Measurements from ENCODE around the gene PCNX2. TPM values are rescaled to one million over a fixed set of nuclear protein-coding genes. Genes with fewer than 3 reads are reported as not detected.

PCNX2 gene
- polyA plus RNA-seq, 4 donors, result 10.3 to 13.1 (median 12.5) TPM

DNA sequence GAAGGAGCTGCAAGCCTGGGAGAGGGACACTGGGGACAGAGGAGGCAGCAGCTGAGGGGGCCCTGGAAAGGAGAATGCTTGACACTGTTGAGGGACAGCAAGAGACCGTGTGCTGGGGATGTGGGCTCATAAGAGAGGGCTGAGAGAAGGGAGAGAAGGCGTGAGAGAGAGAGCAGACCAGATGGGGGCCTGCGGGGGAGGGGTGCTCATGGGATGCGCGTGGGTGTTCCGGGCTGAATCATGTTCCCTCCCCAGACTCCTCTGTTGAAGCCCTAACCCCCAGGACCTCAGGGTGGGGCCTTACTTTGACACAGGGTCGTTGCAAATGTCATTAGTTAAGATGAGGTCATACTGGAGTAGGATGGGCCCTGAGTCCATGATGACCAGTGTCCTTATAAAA lies 304.3 kb downstream of the PCNX2 start:
- DNase-seq (ENCODE audit: low read depth in 4 of 4, low spot score in 3 of 4), result no peak

DNA sequence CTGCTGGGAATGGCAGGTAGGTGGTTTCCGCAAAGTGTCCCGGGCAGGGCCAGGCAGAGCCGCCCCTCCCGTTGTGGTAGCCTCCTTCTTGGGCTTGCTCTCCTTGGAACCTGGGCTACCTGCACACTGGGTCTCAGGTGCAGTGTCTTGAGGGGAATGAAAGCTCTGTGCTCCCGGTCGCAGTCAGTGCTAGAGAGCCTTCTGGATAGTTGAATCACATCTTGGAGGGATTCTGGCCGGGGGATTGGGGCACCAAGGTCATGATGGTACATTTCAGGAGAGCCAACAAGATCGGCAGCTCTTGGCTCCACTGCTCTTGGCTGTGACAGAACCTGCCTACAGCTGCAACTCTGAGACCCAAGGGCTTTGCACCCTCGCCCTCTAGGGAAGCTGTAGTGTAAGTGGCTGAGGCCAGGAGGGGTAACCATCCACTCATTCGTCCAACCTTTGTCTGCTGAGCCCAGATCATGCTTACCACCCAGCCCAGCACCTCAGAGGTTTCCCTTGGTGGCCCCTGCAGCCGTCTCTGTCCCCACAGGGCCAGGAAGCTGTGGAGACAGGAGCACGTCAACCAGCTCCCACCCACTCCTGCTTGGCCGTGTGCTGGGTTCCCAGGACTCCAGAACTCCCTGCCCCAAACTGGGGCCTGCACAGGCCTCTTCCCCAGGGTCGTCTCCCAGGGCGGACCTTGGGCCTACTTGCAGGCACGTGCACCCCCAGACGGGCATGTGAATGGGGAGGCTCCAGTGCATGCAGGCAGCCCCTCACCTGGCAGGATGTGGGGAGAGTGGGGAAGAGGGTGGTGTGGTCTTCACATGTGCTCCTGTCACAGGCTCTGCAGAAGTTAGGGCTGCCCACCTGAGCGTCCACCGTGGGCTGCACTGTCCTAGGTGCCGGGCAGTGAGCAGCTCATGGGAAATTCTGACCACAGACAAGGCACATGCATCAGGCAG lies 305.1 kb downstream of the PCNX2 start:
- DNase-seq (ENCODE audit: low read depth in 4 of 4, low spot score in 3 of 4), result no peak

DNA sequence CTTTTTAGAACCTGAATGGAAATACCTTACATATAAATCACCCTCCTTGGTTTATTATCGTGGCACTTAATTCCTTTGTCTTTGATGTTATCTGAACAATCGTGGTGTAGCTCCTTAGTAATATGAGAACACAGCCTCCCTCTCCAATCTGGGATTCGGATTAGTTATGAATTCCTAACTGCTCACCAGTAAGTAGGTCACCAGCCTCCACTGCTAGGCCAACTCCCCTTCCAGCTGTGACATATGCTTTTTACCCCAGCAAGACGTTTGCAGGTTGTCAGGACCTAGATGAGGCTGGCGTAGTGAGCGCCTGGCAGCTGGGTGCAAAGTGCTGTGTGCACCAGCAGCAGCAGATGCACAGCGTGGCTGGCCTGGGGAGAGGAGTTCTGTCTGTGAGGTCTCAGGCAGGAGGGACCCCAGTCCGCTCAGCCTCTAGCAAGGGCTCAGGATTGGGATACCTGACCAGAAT lies 306.9 kb downstream of the PCNX2 start:
- no peak for DNase-seq (ENCODE audit: low read depth in 4 of 4, low spot score in 3 of 4)

DNA sequence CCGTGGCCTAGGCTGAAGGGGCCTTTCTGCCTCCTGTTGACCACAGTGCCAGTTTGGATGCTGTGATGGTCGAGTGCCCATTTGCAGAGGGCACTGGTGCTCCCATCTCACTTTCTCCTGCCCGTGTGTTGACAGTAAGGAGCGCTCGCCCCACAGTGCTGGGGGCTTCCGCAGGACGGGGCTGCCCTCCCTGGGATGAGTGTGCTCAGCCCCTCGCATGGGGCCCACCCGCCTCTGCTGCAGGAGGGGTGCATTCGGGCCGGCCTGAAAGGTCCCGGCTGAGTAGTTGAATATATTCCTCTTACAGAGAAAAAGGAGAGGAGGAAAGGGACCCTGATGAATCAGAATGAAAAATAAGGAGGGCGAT lies 307.8 kb downstream of the PCNX2 start:
- no peak for DNase-seq (ENCODE audit: low read depth in 4 of 4, low spot score in 3 of 4)

DNA sequence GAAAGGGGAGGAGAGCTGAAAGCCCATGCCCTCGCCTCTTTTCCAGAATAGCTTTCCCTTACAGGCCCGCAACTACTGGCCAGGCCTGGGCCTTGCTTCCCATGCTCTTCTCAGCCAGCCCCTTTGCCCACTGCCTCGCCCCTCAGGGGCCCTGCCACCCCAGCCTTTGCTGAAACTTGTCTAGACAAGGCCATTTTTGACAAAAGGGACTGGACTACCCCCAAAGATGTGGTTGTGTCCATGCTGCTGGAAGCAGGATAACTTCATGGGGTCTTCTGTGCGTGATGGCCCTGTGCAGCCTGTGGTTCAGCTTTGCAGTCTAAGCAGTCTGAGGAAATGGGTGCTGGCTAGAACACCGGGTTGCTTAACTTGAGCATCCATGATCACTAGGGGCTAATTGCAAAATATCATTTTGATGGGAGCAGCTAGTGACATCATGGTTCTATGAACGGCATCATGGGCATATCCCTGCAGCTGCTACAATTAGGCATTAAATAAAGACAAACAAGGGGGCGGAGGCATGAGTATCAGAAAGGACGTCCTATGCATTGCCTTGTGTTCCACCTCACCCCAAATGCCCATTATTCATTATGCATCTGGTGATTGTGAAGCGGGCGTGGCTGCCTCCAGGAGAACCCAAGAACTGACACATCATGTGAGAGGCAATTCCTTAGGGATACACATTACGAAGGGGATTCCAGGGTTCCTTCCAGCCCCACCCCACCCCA lies 308.3 kb downstream of the PCNX2 start:
- DNase-seq (ENCODE audit: low read depth in 4 of 4, low spot score in 3 of 4), result no peak

DNA sequence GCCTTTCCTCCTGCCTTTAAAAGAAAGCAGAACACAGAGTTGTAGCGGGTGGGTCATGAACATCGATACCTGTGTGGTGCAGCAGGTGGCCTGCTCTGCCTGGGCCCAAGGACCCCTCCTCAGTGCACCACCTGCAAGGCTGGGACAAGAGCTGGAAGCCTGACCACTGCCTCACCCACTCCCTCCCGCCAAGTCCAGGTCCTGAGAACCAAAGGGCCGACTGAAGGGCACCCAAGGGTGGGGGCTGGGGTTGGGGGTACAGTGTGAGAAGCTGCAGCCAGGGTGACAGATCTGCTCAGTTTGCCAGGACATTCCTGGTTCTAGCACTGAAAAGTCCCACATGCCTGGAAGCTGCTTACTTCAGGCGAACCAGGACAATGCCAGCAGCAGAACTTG lies 309.0 kb downstream of the PCNX2 start:
- DNase-seq (ENCODE audit: low read depth in 4 of 4, low spot score in 3 of 4), result no peak

DNA sequence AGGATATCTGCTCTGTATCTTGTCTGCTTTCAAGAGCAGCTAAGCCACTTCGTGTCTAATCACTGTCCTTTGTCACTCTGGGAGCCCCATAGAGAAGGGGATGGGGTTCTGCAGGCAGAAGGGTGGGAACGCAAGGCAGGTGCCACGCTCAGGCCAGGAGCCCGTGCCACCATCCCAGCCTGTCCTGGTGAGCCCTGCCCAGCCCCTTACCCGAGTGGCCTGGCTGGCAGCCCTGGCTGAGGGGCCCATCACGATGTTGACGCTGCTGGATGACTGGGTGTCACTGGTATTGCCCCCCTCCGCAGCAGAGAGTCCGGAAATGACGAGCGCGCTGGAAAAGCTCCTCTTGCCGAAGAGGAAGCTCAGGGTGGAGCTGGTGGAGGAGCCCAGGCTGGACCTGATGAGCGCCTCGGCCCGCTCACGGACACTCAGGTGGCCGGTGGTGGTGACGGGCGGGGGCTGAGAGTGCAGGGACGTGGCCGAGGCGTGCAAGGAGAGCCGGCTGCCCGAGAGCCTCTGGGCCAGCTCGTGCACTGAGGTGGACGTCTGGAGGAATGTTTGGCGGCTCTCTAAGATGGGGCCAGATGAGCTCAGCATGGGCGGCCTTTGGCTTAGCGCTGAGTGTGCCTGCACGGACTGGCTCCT lies 309.5 kb downstream of the PCNX2 start:
- no peak for DNase-seq (ENCODE audit: low read depth in 4 of 4, low spot score in 3 of 4)

DNA sequence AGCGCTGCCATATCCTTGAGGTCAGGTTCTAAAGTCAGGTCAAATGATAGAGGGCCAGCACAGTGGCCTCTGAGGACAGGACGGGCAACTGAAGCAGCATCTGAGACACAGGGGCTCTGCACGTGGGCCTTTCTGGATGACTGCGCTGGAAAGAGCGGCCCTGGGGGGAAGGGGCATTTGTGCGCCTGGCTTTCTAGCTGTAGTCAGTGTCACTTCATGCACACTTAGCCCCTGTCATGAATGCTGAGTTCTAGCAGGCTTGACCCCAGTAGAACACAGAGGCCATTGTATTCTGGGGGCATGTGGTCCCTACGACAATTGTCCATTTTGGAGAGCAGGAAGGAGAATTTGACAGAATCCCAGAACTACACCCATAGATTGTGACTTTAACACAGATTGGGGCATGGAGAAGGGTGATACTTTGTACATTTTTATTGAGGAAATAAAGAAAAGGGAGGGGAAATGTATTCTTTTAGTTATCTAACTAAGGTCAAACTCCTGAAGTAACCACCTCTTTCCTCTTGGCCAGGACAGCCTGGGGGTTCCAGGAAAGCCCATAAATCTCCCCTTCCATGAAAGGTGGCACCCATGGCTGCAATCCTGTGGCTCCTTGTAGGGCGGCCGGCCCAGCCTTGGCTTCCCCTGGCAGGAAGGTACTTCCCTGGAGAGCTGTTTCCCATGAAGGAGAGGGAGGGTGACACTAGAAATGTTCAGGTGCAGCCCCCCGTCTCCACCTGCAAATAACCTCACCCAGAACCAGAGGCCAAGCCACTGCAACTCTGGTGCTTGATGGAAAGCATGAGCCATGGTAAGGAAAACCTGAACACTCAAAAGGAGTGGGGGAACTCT lies 310.7 kb downstream of the PCNX2 start:
- no peak for DNase-seq (ENCODE audit: low read depth in 4 of 4, low spot score in 3 of 4)

DNA sequence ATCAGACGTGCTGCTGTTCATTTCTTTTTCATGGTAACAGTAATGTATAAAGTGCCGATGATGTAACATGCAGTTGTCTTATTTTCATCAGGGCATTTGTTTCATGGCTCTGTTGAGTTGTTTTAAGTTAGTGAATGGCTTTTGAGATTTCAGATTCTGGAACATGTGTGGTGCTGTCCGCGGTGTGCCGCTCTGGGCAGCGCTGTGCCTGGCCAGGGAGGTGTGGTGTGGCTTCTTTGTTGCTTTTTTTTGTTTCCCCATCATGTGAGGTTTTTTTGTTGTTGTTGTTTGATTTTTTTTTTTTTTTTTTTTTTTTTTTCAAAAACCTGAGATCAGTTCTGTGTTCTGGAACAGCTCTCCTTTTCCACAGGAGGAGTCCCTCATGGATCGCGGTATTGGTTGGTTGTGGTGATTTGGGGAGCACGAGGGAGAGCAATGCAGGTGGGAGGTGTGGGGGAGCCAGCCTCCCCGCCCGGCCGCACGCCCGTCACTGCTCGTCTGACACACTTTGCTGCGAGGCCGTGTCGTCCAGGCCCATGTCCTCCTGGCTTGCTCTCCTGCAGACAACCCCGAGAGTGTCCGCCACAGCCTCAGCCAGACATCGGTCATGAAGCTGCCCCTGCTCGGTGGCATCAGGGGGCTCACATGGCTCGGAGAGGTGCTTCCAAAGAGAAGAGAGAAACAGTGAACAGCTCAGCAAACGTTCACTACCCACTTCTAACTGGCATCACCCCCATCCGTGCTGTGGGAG lies 311.5 kb downstream of the PCNX2 start:
- DNase-seq (ENCODE audit: low read depth in 4 of 4, low spot score in 3 of 4), result no peak

DNA sequence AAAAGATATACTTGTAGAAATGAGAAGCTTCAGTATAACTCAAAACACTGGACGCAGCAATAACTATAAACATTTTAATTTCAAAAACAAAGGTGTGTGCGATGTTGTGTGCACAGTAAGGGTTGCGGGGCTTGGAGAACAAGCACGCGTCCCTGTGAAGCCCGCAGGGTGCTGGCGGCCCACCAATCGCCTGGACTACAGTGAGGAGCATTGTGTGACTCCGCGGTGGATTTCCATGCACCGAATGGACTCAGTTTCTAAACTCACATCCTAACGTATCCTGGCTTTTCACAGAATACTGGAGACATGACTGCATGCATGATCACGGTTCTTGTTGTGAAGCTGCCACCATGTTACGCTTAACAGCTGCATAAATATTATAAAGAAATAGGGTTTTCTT lies 312.1 kb downstream of the PCNX2 start:
- DNase-seq (ENCODE audit: low read depth in 4 of 4, low spot score in 3 of 4), result no peak

DNA sequence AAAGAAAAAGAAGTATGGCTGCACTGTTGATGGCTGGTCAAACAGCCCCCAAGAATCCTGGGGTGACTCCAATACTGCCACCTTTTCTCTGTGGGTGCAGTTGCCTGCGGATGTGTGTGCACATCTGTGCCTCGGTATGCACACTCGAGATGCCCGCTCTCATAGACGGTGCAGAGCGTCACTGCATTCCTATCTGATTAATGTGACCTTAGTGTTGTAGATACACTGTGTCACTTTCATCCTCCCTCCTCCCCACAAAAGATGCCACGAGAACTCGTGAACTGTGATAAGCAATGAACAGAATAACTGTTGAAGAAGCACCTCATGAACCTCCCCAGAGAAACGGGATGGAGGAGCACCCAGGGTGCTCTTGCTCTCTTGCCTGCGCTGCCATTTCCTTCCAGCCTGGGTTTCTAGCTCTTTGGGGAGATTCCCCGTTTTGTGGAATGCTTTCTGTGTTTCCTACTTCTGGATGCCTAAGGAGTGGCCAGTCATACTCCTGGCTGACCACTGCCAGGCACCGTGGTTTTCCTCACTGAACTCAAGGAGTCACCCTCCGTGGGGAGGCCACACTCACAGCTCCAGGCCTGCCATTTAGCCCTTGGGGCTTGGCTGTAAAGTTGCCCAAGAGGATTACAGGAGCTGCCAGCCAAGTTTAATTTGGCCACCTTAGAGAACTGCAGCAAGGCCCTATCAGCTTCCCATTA lies 313.1 kb downstream of the PCNX2 start:
- no peak for DNase-seq (ENCODE audit: low read depth in 4 of 4, low spot score in 3 of 4)

DNA sequence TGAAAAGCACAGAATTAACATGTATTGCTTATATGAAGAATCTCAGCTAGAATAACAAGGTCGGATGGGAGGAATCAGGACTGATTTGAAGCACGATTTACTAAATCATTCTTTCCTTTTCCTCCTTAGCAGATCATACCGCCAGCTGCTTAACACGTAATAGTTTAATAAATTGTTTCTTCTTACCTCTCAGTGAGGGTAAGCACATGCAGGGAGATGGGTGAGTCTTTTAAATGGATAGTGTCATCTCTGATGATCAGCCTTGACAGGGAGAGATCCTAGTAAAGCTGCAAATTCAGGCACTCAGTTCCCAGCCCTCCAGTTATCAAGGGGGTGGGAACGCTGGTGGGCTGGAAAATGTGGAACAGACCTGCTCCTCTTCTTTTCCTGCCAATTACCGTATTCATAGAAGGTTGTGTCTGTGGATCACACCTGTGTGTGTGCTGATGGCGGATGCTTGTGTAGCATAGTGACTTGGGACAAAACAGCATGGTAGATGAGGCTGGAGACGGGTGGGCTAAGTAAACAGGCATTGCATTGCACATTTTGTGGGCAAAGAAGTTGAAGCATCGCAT lies 314.5 kb downstream of the PCNX2 start:
- no peak for DNase-seq (ENCODE audit: low read depth in 4 of 4, low spot score in 3 of 4)

DNA sequence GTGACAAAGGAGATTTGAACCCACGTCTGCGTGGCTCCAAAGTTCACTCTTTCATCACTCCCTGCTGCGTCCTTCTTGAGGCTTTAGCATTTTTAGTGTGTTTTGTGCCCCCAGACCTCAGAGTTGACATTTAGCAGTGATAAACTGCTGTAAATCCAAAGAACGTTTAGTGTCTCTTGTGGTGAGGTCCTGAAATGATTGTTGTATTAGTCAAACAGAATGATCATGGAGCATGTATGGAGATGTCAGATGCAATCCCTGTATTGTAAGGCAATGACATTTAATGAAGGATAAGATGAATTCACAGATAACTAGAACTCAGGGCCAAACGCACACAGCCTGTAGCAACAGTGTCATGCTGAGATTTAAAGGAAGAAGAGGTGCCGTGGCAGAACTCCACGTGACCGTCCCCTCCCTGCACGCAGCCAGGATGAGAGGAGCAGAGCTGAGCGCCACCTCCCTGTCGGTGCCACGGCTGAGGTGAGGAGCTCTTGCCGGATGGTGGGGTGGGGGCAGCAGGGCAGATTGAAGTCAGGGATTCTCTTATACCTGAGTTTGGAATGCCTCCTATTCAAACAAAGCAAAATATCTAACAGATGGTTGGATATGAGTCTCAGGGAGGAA lies 315.1 kb downstream of the PCNX2 start:
- DNase-seq (ENCODE audit: low read depth in 4 of 4, low spot score in 3 of 4), result no peak

DNA sequence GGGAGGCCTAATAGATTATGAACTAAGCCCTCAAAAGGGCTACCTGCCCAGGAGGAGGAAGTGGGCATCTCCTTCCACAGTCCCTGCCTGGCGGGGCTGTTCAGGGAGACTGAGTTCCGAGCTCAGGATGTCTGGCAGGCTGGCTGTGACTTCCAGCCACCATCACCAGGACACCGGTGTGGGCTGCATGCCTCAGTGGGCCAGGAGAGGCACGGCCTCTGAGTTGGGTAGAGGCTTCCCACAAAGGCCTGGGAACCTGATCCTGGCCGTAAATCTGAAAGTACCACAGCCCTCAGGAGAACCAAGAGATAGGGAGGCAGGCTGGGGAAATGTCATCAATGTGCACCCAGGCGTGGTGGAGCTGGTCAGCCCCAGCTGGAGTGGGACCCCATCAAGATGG lies 316.0 kb downstream of the PCNX2 start:
- DNase-seq (ENCODE audit: low read depth in 4 of 4, low spot score in 3 of 4), result no peak

DNA sequence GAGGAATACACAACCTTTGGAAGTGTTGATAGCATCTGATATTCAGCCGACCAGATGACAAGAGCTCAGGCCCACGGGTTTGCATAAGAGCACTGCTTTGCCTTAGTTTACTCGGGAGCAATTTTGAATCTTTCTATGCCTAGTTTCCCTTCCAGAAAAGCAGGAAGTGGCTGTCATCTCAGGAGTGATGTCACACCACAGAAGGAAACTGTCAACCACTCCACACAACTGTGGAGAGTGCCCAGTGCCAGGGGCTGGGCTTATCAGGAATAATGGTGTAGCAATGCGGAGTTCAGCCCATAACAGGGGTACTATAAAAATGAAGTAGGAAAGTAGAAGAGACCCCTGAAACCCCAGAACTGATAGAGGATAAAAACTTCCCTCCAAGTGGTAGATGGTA lies 316.7 kb downstream of the PCNX2 start:
- DNase-seq (ENCODE audit: low read depth in 4 of 4, low spot score in 3 of 4), result no peak

DNA sequence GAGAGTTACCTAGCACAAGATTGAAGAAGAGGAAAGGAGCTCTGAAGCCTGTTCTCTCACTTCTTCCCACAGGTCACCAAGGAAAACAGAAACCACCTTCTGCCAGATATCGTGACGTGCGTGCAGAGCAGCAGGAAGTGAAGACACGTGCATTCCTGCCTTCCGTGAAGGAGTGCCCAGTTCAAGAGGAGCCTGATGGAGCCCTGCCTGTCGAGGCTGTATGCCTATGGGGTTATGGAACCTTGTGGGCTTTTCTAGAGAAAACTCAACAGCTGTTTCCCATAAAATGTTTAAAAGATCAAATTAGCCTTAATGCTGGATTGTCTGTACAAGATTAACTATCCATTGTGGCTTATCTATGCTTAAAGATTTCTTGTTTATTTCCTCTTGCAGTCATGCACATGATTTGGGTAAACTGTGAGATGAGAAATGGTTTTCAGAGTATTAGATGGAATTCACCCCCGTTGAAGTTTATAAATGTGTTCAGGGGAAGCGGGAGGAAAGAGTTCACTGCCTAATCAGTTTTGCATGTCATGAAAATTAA lies 317.4 kb downstream of the PCNX2 start:
- DNase-seq (ENCODE audit: low read depth in 4 of 4, low spot score in 3 of 4), result no peak

DNA sequence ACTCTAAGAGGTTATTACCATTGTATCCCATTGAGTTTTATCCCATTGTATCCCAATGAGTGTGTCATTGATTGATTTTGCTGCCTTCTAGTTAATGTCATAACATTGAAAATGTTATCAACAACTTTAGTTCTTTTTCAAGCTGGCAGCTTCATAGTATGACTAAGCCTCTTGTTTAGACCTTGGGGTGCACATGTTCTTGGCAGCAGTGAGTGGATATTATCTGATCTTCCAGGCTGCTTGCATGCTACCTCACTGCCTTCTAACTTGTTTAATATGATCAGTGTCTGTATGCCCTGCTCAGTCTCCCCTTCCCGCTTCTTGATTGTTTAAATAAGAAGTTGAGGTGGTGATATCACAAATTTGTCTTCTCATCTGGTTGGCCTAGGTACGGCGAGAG lies 320.6 kb downstream of the PCNX2 start:
- DNase-seq (ENCODE audit: low read depth in 4 of 4, low spot score in 3 of 4), result no peak
